Thyroid gland (tissue), 4 donors: ENCODE data around the gene PLTP. TPM values are rescaled to one million over a fixed set of nuclear protein-coding genes. Genes with fewer than 3 reads are reported as not detected.
"Not testable (repeated sequence)": the region's sequence is repeated elsewhere in the genome, so short reads cannot be mapped to it uniquely, and the experiment has no call there.

Source experiments
- DNase-seq, 2 donors: peaks; one replicate each; pipeline ENCODE4 v3.0.0-alpha.2; 2019
- H3K27ac ChIP-seq, 3 donors: fragments of 200-600 bp; sonication (generic); 1 replicate in 2 of 3; 2 replicates in 1 of 3; pipeline ENCODE4 v1.5.1; 2016 to 2019; ENCODE audit warnings: mild to moderate bottlenecking in 1 of 3, moderate library complexity in 1 of 3
- H3K27me3 ChIP-seq: fragments of 200-600 bp; sonication (generic); one replicate; pipeline ENCODE4 v1.5.1; 2019
- H3K36me3 ChIP-seq, 2 donors: fragments of 200-600 bp; sonication (generic); one replicate each; pipeline ENCODE4 v1.5.1; 2016 to 2019
- H3K4me1 ChIP-seq, 2 donors: fragments of 200-600 bp; sonication (generic); one replicate each; pipeline ENCODE4 v1.5.1; 2017 to 2019
- H3K4me3 ChIP-seq, 3 donors: fragments of 200-600 bp; sonication (generic); replicated peaks in 1 of 3; 1 replicate in 2 of 3; 2 replicates in 1 of 3; pipeline ENCODE4 v1.5.1; 2016; ENCODE audit warnings: mild to moderate bottlenecking in 1 of 3
- H3K9me3 ChIP-seq: fragments of 200-600 bp; sonication (generic); one replicate; pipeline ENCODE4 v1.5.1; 2017
- CTCF ChIP-seq, 6 experiments: fragments of 200-600 bp in 3 of 6; fragments of 450-650 bp in 3 of 6; sonication (generic) in 3 of 6; IDR thresholded peaks; one replicate each; pipeline ENCODE4 v1.5.1; 2016 to 2019; ENCODE audit warnings: antibody characterized with exemption in 6 of 6, mild to moderate bottlenecking in 2 of 6, inconsistent platforms in 1 of 6, moderate library complexity in 1 of 6
- POLR2A ChIP-seq, 2 donors: fragments of 450-650 bp; IDR thresholded peaks; one replicate each; pipeline ENCODE4 v1.6.1; 2017; ENCODE audit warnings: antibody characterized with exemption in 2 of 2, mild to moderate bottlenecking in 2 of 2, moderate library complexity in 1 of 2
- WGBS, 2 donors: methylation state at CpG; one replicate each; pipeline ENCODE4 v1.1.5; 2017; 5-methylcytosine and 5-hydroxymethylcytosine counted together
- intact Hi-C: fragments of 100-400 bp; cut with DNase I; formaldehyde crosslinking; loops from one replicate; pipeline ENCODE4 v1.15.1; 2023
- total RNA-seq, 4 donors: library from RNA; depleted of rRNA; stranded (reverse); fragments of >200 nt; gene quantifications; one replicate each; pipeline ENCODE4 v1.2.3, GENCODE V29; 2016

The PLTP gene
- total RNA-seq, 4 donors from 2014 or later: 22.7 to 260 (median 70.1) TPM

GRCh38 chr20:45933266-45934045, 21.5 kb upstream of the PLTP start:
- H3K4me3 ChIP-seq: peak overlapping the region; percentile 38 to 96 (median 96)
- peaks cover 14% of the 10 kb centered on the region in 2 donors for H3K4me1 ChIP-seq
- H3K27ac ChIP-seq: peak overlapping the region; percentile 97 to 100 (median 100)
- WGBS, 2 donors: 19 to 21% methylated on average over 21 to 22 of the region's 22 CpGs
- DNase-seq: peak; percentile 69 to 78
- no peak for TF ChIP-seq POLR2A (IDR thresholded peaks at IDR 0.05)
- peak in 2 of 6 experiments; percentile 16 to 27 for TF ChIP-seq CTCF (IDR thresholded peaks at IDR 0.05)
- H3K9me3 ChIP-seq: no peaks in the 10 kb centered on the region
- no peaks in the 10 kb centered on the region for H3K27me3 ChIP-seq
- H3K36me3 ChIP-seq: peaks cover 11% of the 10 kb centered on the region in 2 donors
- intact Hi-C loops: loop anchor here (5.0 to 10.0 kb wide), 2 partner anchors 41 to 119 kb away; partner anchors contain the start of genes CTSA, NEURL2 and UBE2C

- H3K9me3 ChIP-seq, H3K36me3 ChIP-seq, H3K27ac ChIP-seq, H3K27me3 ChIP-seq, DNase-seq, H3K4me3 ChIP-seq: not testable (repeated sequence)
- 91 to 93% methylated on average over 17 of the region's 17 CpGs for WGBS, 2 donors
- peaks cover 14% of the 10 kb centered on the region in 2 donors for H3K4me1 ChIP-seq
- intact Hi-C loops: loop anchor here (5.0 to 10.0 kb wide), 2 partner anchors 39 to 117 kb away; partner anchors contain the start of genes CTSA, NEURL2 and UBE2C
Measured at GRCh38 chr20:45931680-45932079, 19.7 kb upstream of the PLTP start.

GRCh38 chr20:45927071-45927878, 15.3 kb upstream of the PLTP start:
- H3K9me3 ChIP-seq: no peaks in the 10 kb centered on the region
- intact Hi-C loops: no loop called here
- H3K4me1 ChIP-seq: peaks cover 6 to 12% of the 10 kb centered on the region in 2 donors
- no peak for DNase-seq
- WGBS, 2 donors: 78 to 79% methylated on average over 11 to 14 of the region's 14 CpGs
- H3K36me3 ChIP-seq: no peaks in the 10 kb centered on the region
- no peaks in the 10 kb centered on the region for H3K27me3 ChIP-seq
- no peak for TF ChIP-seq CTCF (IDR thresholded peaks at IDR 0.05)
- TF ChIP-seq POLR2A (IDR thresholded peaks at IDR 0.05): no peak
- H3K27ac ChIP-seq: no peak overlapping the region
- no peak overlapping the region for H3K4me3 ChIP-seq

- no peaks in the 10 kb centered on the region for H3K36me3 ChIP-seq
- H3K4me3 ChIP-seq: no peak overlapping the region
- 73 to 77% methylated on average over 2 of the region's 2 CpGs for WGBS, 2 donors
- H3K27me3 ChIP-seq: no peaks in the 10 kb centered on the region
- H3K27ac ChIP-seq: no peak overlapping the region
- intact Hi-C loops: no loop called here
- no peaks in the 10 kb centered on the region for H3K9me3 ChIP-seq
- DNase-seq: no peak
- TF ChIP-seq POLR2A (IDR thresholded peaks at IDR 0.05) (no peak), CTCF (IDR thresholded peaks at IDR 0.05) (no peak)
- peaks cover 6 to 12% of the 10 kb centered on the region in 2 donors for H3K4me1 ChIP-seq
Measured at GRCh38 chr20:45926731-45927070, 14.7 kb upstream of the PLTP start.

GRCh38 chr20:45925821-45926506, 14.0 kb upstream of the PLTP start:
- H3K27me3 ChIP-seq: no peaks in the 10 kb centered on the region
- H3K4me3 ChIP-seq: no peak overlapping the region
- peaks cover 6 to 12% of the 10 kb centered on the region in 2 donors for H3K4me1 ChIP-seq
- intact Hi-C loops: no loop called here
- WGBS, 2 donors: 47 to 55% methylated on average over 8 to 9 of the region's 9 CpGs
- DNase-seq: no peak
- H3K27ac ChIP-seq: no peak overlapping the region
- H3K9me3 ChIP-seq: no peaks in the 10 kb centered on the region
- no peaks in the 10 kb centered on the region for H3K36me3 ChIP-seq
- no peak for TF ChIP-seq CTCF (IDR thresholded peaks at IDR 0.05)
- TF ChIP-seq POLR2A (IDR thresholded peaks at IDR 0.05): no peak
